GM12892 (cell line): Measurements from ENCODE around the gene PCDHGA7.

Experiments used
- POLR2A ChIP-seq: IDR thresholded peaks from 2 replicates; pipeline ENCODE4 v1.6.1; 2011; ENCODE audit warnings: low read depth, low read length, control low read depth
- POLR2AphosphoS5 ChIP-seq: IDR thresholded peaks from 2 replicates; pipeline ENCODE4 v1.6.1; 2011; ENCODE audit warnings: low read depth, low read length, control low read depth

GRCh38 chr5:141356133-141356532 lies 26.4 kb upstream of the PCDHGA7 start:
- TF ChIP-seq POLR2A, result no peak
- TF ChIP-seq POLR2AphosphoS5, result no peak
